GM21529 (cell line): Measurements from ENCODE around the gene FAM200A.
A peak's percentile ranks its signal among the peaks of the same experiment; 100 is the strongest.
"Not testable (repeated sequence)": the region's sequence is repeated elsewhere in the genome, so short reads cannot be mapped to it uniquely, and the experiment has no call there.

ENCODE experiments used
- ATAC-seq: cut with Tn5 transposase; IDR thresholded peaks from one replicate; pipeline ENCODE4 v1.9.1; 2021; ENCODE audit not compliant: unreplicated experiment

Gene FAM200A

DNA sequence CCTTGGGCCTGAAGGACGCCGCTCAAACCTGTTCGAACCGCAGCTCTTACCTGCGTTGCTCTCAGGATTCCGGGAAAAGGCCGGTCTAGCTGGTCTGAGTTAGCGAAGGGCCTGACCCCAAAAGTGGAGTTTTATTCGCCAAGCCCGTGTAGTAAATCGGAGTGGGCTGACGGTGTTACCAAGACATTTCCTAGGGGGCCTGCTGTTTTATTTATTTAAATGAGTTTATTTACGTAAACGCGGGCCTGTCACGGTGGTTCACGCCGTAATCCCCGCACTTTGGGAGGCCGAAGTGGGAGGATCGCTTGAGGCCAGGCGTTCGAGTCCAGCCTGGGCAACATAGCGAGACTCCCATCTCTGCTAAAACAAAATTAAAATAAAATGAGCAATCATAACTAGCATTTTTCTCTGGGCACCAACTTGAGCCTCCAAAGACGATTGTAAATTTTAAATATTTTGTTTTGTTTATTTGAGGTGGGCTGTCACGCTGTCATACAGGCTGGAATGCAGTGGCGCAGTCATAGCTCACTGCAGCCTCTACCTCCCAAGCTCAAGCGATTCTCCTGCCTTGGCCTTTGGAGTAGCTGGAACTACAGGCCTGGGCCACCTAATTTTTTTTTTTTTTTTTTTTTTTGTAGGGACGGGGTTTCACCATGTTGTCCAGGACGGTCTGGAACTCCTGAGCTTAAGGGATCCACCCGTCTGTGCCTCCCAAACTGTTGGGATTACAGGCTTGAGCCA is 7.4 kb upstream of the FAM200A start:
- no peak for ATAC-seq

DNA sequence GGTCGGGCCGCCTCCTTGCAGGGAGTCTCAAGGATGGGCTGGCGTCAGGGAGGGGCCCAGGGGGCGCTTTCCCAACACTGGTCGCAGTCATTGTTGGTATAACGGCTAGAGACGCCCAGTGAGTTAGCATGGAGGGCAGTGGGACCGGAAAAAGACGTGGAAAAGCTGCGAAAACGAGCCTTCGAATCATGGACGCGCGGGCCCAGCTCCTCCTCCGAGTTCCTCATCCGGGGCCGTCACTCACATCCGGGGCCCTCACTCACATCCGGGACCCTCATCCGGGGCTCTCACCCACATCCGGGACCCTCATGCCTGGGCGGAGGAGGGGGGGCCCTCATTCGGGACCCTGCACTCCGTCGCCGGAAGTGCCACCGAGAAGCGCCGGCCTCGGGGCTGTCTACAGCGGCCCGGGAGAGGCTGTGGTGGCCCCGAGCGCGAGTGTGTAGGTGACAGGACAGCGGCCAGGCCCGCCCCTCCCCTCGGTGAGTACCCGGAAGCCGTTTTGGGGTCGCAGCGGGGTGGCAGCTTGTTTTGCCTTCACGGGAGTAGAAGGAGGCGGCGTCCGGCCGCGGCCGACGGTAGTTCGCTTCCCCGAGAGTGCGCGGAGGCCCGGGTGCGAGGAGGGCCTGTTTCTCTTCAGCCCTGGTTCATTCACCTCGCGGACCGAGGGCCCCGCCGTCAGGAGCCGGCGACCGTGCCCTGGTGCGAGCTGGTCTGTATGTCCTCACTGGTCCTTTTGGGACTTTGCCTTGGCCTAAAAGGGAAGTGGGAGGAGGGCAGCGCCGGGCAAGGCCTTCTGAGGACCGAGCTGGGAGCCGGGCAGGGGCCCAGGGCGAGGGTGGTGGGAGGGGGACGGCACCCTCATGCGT is 6.6 kb upstream of the FAM200A start, which contains the start of gene ZNF655:
Gene ZNF655 (plus strand): TSS at position 337 of the 869 bp plus-strand sequence. CDS start 1,918 bp downstream, outside the sequence.
- ATAC-seq: peak; percentile 78

DNA sequence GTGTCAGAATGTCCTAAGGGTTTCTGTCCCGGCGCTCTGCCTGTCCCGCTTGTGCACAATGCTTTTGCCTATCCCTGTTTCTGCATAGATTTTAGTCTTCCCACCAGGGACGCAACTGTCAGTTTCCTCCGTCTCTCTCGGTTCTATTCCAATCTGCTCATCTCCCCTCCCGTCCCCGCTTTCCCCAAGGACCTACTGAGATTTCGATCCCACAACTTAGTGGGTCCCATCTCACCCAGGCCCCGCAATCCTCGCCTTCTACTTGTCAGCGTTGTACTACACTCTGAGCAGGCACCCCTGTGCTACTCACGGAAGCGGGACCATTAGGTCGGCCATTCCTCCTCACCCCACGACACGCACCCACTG is 6.0 kb upstream of the FAM200A start:
- ATAC-seq: peak; percentile 50

DNA sequence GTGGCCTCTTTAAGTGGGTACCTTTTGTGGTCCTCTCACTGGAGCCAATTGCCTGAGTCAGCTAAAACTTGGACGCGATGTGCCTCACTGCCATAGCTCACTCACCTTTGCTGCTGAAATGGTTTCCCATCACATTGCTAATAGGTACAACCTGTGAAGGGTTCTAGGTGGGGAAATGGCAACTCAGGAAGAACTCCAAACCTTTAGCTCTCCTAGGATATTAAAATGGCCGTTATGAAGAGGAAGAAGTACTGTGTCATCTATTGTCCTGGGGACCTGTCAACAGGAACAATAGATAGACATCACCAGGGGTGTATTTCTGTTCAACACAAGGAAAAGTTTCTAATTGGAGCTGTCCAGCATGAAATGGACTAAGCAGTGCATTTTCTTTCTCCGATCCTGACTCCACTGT is 5.3 kb upstream of the FAM200A start:
- no peak for ATAC-seq

DNA sequence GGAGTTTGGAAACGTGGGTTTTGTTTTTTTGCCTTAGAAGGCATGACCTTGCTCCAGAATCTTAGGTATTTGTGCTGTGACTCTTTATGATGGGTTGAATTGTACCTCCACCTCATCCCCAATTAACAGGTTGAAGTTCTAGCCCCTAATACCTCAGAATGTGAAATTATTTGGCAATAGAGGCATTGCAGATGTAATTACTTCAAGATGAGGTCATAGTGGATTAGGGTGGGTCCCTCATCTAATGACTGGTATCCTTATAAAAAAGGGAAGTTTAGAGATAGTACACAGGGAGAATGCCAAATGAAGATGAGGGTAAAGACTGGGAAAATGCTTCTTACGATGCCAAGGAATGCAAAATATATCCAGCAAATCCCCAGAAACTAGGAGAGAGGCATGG is 3.0 kb upstream of the FAM200A start:
- ATAC-seq: no peak

DNA sequence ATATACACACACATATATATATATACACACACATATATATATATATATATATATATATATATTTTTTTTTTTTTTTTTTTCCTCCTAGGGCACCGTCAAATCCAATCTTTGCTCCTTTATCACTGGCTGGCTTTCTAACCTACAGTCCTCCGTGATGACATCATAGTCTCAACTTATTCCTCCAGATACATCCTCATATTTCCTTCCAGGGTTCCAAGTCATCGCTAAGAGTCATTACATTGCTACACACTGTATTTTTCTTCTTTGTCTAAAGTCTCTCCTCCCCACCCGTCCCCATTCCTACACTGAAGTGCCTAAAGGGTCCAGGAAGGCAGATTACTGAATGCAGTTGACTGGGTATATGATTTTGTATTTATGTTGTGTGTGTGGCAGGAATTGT is 1.1 kb upstream of the FAM200A start:
- no peak for ATAC-seq

DNA sequence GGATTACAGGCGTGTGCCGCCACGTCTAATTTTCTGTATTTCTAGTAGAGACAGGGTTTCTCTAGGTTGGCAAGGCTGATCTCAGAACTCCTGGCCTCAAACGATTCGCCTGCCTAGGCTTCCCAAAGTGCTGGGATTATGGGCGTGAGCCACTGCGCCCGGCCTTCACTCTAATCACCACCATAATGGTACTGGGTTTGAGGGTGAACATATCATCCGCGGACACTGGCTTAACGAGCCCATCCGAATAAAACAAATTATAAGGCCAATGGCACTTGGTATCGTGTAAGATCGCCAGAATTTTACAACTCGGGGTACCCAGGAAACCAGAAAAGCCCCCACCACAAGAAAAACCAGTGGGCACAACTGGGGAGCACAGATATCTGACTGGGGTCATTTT is 580 bp downstream of the FAM200A start:
- ATAC-seq: no peak

DNA sequence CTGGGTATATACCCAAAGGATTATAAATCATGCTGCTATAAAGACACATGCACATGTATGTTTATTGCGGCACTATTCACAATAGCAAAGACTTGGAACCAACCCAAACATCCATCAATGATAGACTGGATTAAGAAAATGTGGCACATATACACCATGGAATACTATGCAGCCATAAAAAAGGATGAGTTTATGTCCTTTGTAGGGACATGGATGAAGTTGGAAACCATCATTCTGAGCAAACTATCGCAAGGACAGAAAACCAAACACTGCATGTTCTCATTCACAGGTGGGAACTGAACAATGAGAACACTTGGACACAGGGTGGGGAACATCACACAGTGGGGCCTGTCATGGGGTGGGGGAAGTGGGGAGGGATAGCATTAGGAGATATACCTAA is 2.4 kb downstream of the FAM200A start:
- not testable (repeated sequence) for ATAC-seq

GRCh38 chr7:99545308-99545707 is 6.6 kb downstream of the FAM200A start:
- not testable (repeated sequence) for ATAC-seq

DNA sequence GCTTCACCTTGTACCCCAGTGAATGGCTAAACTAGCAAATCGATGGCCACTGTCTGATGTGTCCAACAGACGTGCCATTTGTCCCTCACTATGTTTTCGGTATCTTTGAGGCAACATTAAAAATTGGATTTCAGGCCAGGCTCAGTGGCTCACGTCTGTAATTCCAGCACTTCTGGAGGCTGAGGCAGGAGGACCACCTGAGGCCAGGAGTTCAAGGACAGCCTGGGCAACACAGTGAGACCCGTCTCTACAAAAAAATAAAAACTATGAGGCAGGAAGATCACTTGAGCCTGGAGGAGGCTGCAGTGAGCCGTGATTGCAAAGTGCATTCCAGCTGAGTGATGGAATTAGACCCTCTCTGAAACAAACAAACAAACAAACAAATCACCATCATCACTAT is 8.0 kb downstream of the FAM200A start:
- ATAC-seq: no peak

DNA sequence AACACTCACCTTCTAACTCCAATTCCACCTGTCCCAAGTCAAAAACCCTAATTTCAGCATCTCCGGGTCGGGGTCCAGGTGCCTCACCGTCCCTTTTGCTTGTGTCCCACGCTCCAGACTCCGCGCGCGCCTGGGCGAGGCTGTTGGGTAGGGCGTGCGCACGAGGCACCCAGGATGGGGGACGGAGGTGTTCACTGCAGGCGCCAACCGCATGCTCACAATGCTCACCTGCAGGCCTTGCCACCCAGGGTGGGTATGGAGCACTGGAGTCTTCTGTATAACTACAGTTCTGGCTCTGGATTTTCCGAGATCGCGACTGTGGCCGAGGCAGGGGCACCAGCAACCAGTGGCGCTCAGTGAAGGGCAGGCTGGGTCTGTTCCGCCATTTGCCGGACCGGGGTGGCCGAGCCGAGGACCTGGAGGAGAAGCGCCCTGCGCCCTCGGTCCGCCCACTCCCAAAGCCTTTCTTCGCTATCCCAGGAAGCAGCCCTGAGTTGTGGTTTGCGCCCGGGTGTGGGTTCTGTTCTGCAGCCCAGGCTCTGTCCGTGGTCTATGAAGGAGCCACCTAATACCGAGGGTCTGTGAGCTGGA is 8.7 kb downstream of the FAM200A start:
- ATAC-seq: no peak

DNA sequence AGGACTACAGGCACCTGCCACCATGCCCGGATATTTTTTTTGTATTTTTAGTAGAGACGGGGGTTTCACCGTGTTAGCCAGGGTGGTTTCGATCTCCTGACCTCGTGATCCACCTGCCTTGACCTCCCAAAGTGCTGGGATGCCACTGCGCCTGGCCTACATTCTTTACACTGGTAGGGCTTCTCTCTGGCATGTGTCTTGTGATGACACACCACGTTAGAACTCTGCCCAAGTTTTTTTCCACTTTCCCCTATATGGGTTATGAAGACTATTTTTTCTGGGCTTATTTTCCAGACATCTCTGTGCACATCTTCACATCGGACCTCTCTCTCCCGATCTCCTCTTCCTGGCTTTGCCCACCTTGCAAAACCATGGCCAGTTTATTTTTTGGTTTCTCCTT is 10.7 kb downstream of the FAM200A start:
- no peak for ATAC-seq

GRCh38 chr7:99540542-99540941 is 11.4 kb downstream of the FAM200A start:
- ATAC-seq: no peak

- no peak for ATAC-seq
Observed at GRCh38 chr7:99539213-99539811, 12.6 kb downstream of the FAM200A start.

- ATAC-seq: no peak
Observed at GRCh38 chr7:99535667-99536066, 16.2 kb downstream of the FAM200A start.

DNA sequence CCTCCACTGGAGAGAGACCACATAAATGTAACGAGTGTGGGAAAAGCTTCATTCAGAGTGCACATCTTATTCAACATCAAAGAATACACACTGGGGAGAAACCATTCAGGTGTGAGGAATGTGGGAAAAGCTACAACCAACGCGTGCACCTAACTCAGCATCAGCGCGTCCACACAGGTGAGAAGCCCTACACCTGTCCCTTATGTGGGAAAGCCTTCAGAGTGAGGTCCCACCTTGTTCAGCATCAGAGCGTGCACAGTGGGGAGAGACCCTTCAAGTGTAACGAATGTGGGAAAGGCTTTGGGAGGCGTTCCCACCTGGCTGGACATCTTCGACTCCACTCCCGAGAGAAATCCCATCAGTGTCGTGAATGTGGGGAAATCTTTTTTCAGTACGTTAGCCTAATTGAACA is 20.6 kb downstream of the FAM200A start:
- ATAC-seq: no peak

GRCh38 chr7:99525713-99526440 is 26.0 kb downstream of the FAM200A start:
- ATAC-seq: no peak

DNA sequence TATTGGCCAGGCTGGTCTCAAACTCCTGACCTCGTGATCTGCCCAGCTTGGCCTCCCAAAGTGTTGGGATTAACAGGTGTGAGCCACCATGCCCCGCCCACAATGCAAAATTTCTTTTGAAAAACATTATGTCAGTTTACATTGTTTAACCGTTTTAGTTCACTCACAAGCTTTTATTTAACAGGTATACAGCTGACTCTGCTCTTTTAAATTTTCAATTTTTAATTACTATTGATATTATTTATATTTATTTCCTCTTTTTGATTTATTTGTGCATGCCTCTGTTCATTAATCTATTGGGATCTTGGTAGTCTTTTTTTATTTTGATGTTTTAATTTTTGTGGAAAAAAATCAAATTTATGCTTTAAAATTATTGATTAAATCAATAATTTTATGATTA is 30.5 kb downstream of the FAM200A start:
- ATAC-seq: no peak

DNA sequence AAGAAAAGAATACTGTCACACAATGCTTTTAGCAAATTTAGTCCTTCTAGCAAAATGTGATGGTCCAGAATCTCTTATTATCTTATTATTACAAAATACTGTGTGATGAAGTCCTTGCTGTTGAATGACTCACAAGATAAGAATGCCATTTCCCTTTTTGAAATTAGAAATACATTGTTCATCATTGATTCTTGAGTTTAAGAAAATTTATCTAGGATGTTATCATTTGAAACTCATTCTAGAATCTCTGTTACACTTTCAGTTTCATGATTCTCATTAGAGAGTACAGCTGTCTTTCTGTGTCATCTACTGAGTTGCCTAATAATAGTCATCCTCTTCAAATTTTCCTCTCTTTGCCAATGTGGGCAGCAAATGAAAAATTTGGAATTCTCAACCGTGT is 37.9 kb downstream of the FAM200A start:
- no peak for ATAC-seq

GRCh38 chr7:99505324-99505662 is 46.6 kb downstream of the FAM200A start:
- ATAC-seq: no peak
